CD4-positive, alpha-beta T cell treated with Interleukin-21 for 1 hour (primary cell): ENCODE data around the gene HSD11B2.
A peak's percentile ranks its signal among the peaks of the same experiment; 100 is the strongest.
"Not testable (repeated sequence)": the region's sequence is repeated elsewhere in the genome, so short reads cannot be mapped to it uniquely, and the experiment has no call there.

ENCODE experiments used
- DNase-seq: peaks from one replicate; pipeline ENCODE4 v3.0.0-alpha.2; 2020

Gene HSD11B2

DNA sequence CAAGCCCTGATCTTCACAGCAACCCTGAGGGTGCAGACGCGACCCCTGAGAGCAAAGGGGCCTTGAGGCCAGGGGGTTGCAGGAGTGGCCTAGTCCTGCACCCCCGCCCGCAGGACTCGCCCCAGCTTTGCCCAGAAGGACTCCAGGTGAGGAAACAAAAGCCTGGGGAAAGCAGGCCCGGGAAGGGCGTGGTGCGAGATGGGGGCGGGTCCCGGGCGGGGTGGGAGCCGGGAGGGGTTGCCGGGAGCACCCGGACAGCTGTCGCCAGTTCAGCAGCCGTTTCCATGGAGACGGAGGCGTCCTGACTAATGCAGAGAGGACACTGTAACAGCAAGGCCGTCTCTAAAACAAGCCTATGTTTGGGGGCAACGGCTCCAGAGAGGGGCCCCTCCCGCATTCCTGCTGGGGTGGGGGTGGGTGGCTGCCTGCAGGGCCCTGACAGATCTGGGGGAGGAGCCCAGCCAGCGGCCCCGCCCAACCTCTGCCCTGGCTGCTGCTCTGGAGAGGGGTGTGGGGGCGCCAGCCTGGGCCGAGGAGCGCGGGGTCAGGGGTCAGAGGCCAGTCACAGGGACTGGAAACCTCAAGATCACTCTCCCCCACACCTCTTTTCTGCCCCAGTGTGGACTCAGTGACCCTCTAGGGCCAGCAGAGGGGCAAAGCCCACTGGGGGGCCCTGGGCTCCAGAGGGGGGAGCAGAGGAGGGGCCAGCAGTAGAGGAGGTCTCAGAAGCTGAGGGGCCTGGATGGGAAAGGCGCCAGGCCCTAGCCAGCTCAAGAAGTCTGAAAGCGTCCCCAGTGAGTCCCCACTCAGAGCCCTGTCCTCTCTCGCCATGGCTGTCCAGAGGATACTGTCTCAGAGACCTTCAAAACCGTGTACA is 34.5 kb upstream of the HSD11B2 start:
- DNase-seq, result no peak

DNA sequence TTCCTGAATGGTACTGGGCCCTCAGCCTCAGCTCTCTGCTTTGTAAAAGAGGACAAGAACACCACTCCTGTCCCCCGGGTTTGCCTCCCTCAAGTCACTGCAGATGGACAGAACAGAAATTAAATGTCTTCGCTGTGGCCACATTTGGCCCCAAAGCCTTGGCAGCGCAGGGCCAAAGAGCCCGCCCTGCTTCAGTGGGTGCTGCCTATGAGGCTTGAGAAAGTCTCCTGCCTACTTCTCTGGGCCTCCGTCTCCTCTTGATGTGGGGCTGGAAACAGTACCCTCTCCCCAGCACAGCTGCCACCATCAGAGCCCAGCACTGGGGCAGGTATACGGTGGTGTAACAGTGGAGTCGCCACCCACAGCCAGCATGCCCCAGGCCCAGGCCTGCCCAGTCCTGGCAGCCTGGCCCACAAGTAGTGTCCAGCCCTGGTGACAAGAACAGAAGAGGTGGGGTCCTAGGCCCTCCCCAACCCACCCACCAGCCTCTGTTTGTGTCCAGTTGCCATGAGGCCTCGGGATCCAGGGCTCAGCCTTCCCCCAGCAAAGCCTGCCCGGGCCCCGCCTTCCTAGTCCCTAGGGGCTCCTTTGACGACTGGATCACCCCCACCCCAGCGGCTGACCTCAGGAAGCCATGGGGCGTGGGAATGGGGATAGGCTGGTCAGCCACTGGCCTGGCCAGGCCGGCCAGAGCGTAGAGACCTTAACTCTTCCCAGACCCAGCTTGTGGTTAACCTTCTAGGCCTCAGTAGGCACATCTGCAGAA is 33.7 kb upstream of the HSD11B2 start:
- no peak for DNase-seq

GRCh38 chr16:67397812-67398545 is 32.9 kb upstream of the HSD11B2 start:
- DNase-seq, result no peak

GRCh38 chr16:67398546-67399217 is 32.2 kb upstream of the HSD11B2 start:
- no peak for DNase-seq

GRCh38 chr16:67399218-67399733 is 31.6 kb upstream of the HSD11B2 start:
- peak; percentile 37 for DNase-seq

- DNase-seq, result no peak
Observed at GRCh38 chr16:67399749-67400704, 30.9 kb upstream of the HSD11B2 start.

DNA sequence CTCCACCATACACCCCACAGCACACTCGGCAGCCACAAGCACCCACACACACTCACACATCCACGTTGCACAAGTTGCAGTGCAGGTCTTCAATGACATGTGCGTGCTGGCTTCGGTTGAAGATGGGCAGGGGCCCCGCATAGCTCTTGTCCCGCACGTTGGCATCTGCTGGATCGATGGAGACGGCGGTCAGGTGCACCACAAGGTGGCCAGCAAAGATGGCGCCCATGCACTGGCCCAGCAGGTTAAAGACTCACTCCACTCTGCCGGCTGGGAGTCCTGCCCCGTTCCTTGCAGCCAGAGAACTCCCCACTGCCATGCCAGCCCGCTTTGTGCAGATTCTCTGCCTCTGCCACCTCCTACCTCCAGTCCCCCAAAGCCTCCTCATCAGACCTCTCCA is 30.0 kb upstream of the HSD11B2 start:
- DNase-seq, result no peak

GRCh38 chr16:67403976-67404555 is 26.9 kb upstream of the HSD11B2 start:
- DNase-seq, result no peak

- DNase-seq, result no peak
Observed at GRCh38 chr16:67404740-67405226, 26.1 kb upstream of the HSD11B2 start.

GRCh38 chr16:67405336-67405735 is 25.6 kb upstream of the HSD11B2 start:
- DNase-seq, result no peak

DNA sequence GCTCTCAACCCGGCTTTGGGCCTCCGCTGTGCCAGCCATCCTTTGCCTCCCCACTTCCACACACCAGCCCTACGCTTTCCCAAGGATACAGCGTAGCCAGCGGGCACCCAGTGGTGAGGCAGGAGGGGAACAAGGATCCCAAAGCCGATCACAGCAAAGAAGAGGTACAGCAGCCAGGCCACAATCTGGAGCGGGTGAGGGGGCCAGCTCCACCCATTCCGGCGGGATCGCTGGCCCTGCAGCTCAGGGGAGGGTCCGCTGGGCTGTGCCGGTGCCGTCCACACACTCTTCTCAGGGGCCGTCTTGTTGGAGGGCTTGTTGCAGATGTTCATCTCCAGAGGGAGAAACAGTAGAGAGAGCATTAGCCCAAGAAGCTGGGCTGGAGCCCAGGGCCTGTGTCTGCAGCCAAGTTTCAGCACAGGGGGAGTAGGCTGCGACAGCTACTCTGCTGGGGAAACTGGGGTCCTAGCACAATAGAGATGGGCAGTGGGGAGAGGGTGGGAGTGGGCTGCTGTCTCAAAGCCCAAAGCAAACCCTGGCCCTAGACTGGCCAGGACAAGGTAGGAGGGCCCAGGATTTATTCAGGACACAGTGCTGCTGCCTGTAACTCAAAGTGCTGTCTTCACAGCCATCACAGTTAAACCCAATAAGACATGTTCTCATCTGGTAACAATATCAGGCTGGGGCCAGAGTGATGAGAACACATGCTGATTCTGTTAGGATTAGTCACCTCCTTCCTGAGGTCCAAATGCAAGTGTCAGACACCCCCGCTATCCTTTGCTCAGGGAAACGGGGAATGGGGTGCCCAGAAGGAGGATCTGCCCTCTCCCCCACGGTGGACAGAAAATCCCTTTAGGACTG is 24.6 kb upstream of the HSD11B2 start:
- DNase-seq, result no peak

DNA sequence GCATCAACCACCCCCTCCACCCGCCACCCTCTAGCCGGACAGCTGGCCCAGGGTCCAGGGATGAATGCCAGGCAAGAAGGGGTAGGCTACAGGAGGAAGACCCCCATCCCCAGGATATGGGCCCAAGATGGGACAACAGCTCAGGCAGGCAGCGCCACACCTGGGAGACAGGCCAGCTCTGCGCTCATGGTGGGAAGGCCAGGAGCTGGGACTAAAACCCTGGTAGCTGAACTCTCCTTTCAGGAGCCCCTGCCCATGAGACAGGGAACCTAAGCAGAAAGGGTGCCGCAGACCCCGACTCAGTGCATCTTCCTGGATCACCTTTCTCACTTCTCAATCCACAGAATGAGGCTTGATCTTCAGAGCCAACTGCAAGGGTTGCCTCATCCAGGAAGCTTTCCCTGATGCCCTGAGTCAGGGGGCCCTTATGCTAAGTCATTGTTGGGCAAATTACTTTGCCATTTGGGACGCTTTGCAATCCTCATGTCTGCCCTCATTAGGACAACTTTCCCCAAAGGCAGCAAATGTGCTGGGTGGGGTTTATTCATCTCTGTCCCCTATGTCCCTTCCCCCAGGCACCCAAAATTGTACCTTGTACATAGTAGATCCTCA is 23.6 kb upstream of the HSD11B2 start:
- DNase-seq, result no peak

- no peak for DNase-seq
Observed at GRCh38 chr16:67407788-67408452, 23.0 kb upstream of the HSD11B2 start.

- DNase-seq, result no peak
Observed at GRCh38 chr16:67409631-67410030, 21.3 kb upstream of the HSD11B2 start.

GRCh38 chr16:67411339-67411738 is 19.6 kb upstream of the HSD11B2 start:
- no peak for DNase-seq

DNA sequence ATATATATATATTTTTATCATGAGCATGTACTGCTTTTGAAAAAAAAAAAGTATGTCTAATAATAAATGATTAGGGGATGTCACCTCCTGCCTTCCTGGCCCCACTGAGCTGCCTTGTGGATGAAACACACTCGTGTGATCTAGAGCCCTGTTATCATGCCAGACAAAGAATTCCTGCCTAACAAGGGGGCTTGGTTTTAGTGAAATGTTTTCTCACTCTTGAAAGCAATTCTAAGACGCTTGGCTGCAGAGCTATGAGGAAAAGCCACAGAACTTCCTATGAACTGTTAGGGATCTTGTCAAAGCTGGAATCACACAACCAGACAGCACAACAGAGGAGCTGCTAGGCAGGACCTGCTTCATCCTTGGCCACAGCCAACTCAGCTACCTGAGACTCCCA is 18.6 kb upstream of the HSD11B2 start:
- DNase-seq, result no peak

GRCh38 chr16:67413978-67414911 is 16.7 kb upstream of the HSD11B2 start:
- DNase-seq, result no peak

GRCh38 chr16:67415421-67415820 is 15.5 kb upstream of the HSD11B2 start:
- DNase-seq, result not testable (repeated sequence)
